Activated CD4-positive, alpha-beta T cell treated with anti-CD3 and anti-CD28 coated beads, Interleukin-2, amount 50 U/mL, for 48 hours (primary cell): ENCODE results near the gene SGSM1.

Experiments
- DNase-seq, 2 experiments: peaks; one replicate each; pipeline ENCODE4 v3.0.0-alpha.2; 2020

SGSM1 gene

DNA sequence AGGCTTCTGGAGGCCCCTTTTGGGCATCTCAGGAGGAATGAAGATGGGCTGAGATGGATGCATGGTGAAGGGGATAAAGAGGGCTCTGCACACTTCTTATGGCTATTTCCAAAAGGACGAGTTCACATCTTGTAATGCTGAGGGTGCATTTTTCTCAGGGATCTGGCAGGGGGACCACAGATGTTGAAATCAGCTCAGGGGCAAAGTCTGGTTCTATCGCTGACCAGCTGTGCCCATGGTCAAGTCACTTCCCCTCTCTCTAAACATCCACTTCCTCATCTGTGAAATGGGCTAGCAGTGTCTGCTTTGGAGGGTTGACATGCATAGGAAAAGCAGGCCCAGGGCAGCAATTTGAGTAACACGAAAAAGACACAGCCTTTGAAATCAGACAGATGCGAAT lies 114.0 kb downstream of the SGSM1 start:
- no peak for DNase-seq

DNA sequence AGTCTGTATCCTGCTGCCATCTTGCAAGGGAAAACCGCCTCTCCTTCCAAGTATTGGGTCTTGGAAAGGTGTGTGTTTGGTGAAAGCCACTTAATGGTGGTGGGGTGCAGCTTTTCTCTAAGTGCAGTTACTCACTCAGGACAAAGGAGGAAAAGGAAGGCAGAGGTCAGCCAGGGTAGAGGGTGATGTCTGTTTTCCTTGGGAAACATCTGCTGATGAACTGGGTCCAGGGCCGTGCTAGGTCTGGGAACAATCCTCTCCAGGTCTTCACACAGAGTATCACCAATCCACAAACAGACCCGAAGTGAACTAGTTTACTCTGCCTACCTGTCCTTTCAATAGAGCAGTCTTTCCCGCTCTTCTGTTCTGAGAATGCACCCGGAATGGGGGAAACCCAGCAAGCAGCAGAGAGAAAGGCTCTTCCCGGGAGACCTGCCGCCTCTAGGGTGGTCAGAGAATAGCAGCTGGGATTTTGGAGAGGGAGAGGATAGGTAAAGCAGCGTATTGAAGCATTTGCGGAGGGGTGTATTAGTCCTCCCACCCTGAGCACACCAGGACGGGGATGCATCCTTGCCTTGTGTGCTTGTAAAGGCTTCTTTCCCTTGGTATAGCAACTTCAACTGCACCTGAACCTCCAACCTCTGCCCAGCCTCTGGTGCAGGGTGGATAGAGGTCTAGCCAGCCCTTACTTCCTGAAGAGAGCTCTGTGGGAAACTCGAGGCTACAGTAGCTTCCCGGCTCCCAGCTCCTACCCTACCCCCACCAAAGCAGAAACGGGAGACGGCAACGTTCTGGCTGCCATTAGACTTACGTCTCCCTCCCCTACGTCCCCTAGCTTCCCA lies 119.8 kb downstream of the SGSM1 start:
- no peak for DNase-seq

DNA sequence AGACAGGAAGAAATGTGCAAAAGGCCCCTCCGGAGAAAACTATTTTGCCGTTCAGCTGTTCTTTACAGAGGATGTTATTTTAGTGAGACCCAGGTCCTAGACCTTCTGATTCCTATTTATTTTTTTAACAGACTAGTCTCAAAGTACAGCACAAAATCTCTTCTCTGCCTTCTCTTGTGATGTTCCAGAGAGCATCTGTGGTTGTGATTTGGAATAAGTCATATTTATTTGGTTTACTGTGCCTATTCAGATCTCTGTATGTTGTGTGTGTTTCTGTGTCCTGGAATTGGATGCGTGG lies 120.4 kb downstream of the SGSM1 start:
- DNase-seq: no peak

DNA sequence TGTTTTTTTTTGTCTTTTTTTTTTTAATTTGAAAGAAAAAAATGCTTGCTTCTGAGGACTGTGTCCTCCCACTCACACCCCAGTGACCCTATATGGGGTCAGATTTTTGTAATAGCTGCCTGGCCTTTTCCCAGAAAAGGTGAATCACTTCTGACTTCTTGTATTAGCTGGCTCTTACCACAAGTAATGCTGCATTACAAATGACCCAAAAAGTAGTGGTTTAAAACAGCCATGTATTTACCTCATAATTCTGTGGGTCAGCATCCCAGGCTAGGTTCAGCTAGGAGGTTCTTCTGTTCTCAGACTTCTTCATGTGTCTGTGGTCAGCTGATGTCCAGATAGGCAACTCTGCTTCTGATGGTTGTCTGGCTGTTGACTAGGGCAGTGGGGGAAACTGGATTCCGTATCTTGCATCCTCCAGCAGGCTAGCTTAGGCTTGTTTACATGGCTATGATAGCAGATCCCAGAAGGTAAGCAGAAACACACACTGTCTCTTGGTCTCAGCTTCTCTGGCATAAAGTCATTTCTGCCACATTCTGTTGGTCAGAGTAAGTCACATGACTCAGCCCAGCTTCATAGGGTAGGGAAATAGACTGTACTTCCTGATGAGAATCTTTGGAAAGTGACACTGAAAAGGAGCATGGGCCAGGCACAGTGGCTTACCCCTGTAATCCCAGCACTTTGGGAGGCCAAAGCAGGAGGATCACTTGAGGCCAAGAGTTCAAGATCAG lies 121.0 kb downstream of the SGSM1 start:
- no peak for DNase-seq

DNA sequence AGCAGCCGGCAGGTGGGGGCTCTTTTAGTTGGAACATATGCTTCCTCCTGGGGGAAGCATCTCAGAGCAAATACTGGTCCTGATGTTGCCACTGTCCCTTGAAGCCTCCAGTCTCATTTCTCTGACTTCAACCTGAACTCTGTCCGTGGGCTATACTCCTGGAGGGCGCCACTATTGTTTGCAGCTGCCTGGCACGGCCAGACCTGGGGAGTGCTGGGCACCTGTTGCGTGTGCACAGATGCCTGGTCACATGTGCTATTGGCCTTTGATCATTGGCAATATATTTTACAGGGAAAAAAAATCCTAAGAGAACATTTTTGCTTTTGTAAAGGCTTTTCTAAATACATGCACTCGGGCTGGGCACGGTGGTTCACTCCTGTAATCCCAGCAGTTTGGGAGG lies 122.3 kb downstream of the SGSM1 start:
- no peak for DNase-seq

DNA sequence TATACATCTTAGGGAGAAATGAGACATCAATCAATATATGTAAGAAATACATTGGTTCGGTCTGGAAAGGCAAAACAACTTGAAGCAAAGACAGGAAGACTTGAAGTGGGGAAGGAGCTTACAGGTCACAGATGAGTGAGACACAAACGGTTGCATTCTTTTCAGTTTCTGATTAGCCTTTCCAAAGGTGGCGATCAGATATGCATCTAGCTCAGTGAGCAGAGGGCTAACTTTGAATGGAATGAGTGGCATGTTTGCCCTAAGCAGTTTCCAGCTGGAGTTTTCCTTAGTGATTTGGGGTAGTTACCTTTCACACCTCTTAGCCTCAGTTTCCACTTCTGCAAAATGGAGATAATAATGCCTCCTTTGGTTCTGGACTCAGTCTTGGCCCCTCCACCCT lies 124.7 kb downstream of the SGSM1 start:
- no peak for DNase-seq

DNA sequence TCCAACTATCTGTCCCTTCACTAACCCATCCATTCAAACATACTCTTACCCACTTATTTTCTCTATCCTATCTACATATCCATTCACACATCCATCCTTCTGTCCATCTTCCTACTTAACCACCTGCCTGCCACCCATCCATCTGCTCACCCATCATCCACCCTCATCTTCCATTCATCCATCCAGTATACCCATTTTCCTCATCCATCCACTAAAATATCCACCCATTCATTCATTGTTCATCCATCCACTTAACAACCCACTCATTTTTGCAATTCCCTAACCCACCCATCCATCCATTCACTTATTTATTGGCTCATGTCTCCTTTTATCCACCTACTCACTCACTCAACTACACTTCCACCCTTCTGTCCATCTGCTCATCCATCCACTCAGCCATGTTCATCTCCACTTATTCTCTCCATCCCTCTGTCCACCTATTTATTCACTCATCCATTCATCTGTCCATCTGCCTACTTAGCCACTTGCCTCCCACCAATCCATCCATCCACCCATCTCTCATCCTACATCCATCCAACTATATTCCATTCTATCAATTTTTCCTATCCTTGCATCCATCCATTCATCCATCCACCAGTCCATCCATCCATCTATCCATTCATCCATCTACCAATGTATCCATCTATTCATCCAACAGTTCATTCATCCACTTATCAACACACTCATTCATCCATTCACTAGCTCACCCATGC lies 129.9 kb downstream of the SGSM1 start:
- DNase-seq: no peak

- no peak for DNase-seq
Observed at GRCh38 chr22:24937114-24937513, 131.1 kb downstream of the SGSM1 start.

GRCh38 chr22:24938741-24939341 lies 132.8 kb downstream of the SGSM1 start:
- peak; percentile 7 to 20 for DNase-seq

DNA sequence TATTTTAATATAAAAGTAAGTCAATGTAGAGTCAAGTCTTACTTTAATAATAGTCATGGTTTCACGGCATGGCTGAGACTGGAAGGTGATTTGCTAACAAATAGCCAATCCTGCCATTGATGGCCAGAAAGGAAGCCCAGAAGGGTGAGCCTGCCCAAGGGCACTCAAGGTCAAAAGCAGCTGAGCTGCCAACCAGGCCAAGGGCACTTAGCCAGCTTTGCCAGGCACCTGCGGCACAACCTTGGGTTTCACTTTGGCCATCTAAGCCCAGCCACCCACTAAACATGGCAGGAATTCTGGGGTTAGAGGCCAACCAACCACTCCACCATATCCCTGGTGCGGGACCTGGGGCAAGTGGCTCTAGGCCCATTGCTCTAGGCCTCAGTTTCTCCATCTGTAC lies 136.3 kb downstream of the SGSM1 start:
- no peak for DNase-seq

- DNase-seq: no peak
Observed at GRCh38 chr22:24944217-24944937, 138.4 kb downstream of the SGSM1 start.

DNA sequence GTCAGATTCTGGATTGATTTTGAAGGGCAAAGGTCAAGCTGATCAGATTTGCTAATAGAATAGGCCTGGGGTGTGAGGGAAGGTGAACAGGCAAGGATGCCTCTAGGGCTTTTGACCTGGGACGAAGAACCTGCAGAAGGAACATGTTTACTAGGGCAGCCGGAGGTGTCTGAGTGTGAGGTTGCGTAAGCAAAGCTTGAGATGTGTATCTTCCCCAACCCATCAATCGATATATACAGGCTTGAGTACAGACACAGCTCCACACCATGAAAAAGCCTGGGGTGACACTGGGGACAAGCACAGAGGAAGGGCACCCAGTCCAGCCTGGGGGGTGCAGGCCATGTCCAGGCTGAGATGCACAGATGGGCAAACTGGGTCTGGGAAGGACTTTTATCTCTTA lies 139.4 kb downstream of the SGSM1 start:
- no peak for DNase-seq

GRCh38 chr22:24947383-24947782 lies 141.4 kb downstream of the SGSM1 start:
- DNase-seq: no peak

- no peak for DNase-seq
Observed at GRCh38 chr22:24947881-24948280, 141.9 kb downstream of the SGSM1 start.

DNA sequence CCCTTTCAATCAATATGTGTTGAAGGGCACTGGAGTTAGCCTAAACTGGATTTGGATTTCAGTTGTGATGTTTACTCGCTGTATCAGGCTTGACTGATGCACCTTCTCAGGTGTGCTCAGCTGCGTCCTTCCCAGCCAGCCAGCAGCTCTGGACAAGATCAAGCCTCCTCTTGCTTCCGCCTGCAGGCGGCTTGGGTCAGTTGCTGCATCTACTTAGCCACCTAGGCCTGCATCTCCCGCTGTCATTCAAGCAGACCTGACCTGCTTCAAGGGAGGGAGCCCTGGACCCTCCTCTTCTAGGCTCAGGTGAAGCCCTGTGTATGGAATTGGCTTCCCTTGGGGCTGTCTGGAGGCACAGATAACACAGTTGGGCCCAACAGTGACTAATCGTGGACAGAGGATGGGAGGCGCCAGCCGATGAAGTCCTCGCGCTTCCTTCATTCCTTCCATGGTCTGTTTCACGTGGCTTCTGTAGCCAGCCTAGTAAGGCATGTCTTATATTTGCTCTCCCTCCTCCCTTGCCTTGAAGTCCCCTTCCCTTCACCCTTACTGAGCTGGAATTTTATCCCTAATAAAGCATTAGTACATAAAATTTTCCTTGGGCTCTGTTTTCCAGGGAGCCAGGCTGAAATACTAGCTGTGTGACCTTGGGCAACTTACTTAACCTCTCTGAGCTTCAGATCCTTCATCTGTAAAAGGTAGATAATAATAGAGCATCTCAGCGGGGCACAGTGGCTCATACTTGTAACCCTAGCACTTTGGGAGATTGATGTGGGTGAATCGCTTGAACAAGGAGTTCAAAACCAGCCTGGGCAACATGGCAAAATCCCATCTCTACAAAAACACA lies 142.6 kb downstream of the SGSM1 start:
- DNase-seq: no peak

DNA sequence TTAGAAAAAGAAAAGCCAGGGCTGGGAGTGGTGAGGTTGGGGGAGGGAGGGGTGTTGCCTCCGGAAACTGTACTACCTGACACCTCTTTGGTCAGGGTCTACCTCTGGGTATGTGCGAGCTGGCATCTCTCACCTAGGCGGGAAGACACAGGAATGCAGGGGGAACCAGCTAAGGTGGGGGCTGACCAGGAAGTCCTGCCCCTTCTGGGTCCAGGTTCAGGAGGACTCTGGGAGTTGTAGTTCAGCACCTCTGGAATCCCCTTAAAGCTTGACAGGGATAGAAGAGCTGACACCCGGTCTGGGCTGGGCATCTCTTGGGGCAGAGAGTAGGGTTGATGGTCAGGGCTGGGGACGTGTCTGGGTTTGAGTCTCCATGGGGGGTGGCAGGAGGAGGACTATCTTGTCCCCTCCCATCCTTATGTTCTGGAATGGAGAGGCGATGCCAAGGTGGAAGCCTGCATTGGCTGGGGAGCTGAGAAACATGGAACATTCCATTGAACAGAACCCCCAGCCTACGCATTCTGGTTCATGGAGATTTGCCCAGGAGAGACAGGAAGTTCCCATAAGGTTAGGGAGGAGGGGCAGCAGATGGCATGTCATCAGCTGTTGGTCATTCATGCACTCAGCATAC lies 144.4 kb downstream of the SGSM1 start:
- DNase-seq: no peak

DNA sequence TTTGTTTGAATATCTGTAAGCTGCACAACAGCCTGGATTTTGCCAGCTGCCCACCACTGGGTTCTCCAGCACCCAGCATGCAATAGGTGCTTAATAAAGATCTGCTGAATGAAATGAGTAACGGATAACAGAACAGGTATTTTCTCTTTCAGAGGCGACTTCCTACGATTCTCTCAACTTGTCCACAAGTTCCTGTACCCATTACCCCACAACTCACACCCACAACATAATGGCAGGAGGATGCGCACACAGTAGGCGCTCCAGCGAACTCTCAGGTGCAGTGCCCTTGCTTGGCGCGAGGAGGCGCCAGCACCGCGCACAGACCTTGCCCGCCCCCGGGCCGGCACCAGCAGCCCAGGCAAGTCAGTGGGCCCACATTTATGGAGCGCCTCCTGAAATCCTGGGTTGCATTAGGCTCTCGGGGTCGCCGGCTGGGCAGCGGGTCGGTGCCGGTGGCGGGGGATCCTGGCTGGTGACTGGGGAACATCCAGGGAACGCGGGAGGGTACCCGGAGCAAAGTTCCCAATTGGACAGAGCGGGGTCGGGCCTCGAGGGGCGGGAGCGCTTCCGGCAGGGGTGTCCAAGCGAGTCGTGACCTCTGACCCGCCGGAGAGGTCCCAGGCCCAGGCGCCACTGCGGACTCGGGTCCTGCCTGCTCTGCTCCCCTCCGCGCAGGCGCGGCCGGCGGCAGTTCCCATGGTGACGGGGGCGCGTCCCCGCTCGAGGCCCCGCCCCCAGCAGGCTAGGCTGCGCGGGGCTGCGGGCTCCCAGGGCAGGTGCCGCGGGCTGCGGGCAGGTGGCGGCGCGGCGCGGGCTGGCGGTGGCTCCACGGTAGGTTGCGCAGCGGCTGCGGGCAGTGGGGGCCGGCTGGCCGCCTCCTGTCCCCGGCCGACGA lies 146.2 kb downstream of the SGSM1 start, which contains the start of gene KIAA1671:
KIAA1671 (plus strand) TSS at position 775 of the 895 bp plus-strand sequence. CDS start 75,284 bp downstream, outside the sequence.
- peak; percentile 85 to 86 for DNase-seq

- DNase-seq: peak in 1 of 2 experiments; percentile 4
Observed at GRCh38 chr22:24952837-24953383, 146.9 kb downstream of the SGSM1 start.

- no peak for DNase-seq
Observed at GRCh38 chr22:24953384-24954113, 147.5 kb downstream of the SGSM1 start.
